HL-60 (cell line): ENCODE results near the gene BCL3.

Experiments
- DNase-seq, 2 experiments: peaks; one replicate each; pipeline ENCODE4 v3.0.0-alpha.2; 2010 to 2020; ENCODE audit warnings: low read depth in 1 of 2, low spot score in 1 of 2
- H3K27ac ChIP-seq: fragments of 250-450 bp; sonication (Bioruptor Pico); replicated peaks from 2 replicates; pipeline ENCODE4 v1.5.1; 2020; ENCODE audit warnings: mild to moderate bottlenecking, moderate library complexity
- H3K27me3 ChIP-seq: fragments of 250-450 bp; sonication (Bioruptor Pico); 2 replicates; pipeline ENCODE4 v1.5.1; 2021; ENCODE audit warnings: mild to moderate bottlenecking, moderate library complexity; ENCODE audit not compliant: insufficient read depth, poor library complexity, severe bottlenecking
- H3K4me3 ChIP-seq: replicated peaks from 2 replicates; pipeline ENCODE4 v1.5.1; 2011; ENCODE audit warnings: mild to moderate bottlenecking, control low read depth, low read length; ENCODE audit not compliant: insufficient read depth
- CTCF ChIP-seq: IDR thresholded peaks from one replicate; pipeline ENCODE4 v1.5.1; 2011; ENCODE audit warnings: low read length, control low read depth, inconsistent platforms; ENCODE audit not compliant: insufficient read depth
- GABPA ChIP-seq: IDR thresholded peaks from 2 replicates; pipeline ENCODE4 v1.6.1; 2012; ENCODE audit warnings: low read depth
- POLR2AphosphoS5 ChIP-seq: IDR thresholded peaks from 2 replicates; pipeline ENCODE4 v1.6.1; 2012; ENCODE audit warnings: low read depth
- REST ChIP-seq: IDR thresholded peaks from 2 replicates; pipeline ENCODE4 v1.6.1; 2012; ENCODE audit warnings: low read depth; ENCODE audit not compliant: insufficient replicate concordance
- SPI1 ChIP-seq: IDR thresholded peaks from 2 replicates; pipeline ENCODE4 v1.6.1; 2012; ENCODE audit warnings: low read depth, mild to moderate bottlenecking, borderline replicate concordance

Gene BCL3

GRCh38 chr19:44775676-44776240, 27.2 kb downstream of the BCL3 start:
- Histone ChIP-seq H3K27ac (no peak overlapping the region), H3K27me3 (no peaks in the 10 kb centered on the region), H3K4me3 (no peak overlapping the region)
- TF ChIP-seq REST = no peak
- no peak for TF ChIP-seq CTCF
- TF ChIP-seq POLR2AphosphoS5 = no peak
- TF ChIP-seq GABPA = no peak
- TF ChIP-seq SPI1 = no peak
- DNase-seq = no peak

- Histone ChIP-seq H3K27me3 (no peaks in the 10 kb centered on the region), H3K27ac (no peak overlapping the region), H3K4me3 (no peak overlapping the region)
- DNase-seq = no peak
- no peak for TF ChIP-seq REST
- no peak for TF ChIP-seq POLR2AphosphoS5
- no peak for TF ChIP-seq GABPA
- TF ChIP-seq SPI1 = no peak
- TF ChIP-seq CTCF = no peak
Observed at GRCh38 chr19:44776402-44777096, 28.0 kb downstream of the BCL3 start.

- H3K4me3 ChIP-seq = no peak within 1 kb of the TSS
- H3K27me3 ChIP-seq = no peaks in the 10 kb centered on the region
- no peak for DNase-seq
- no peak within 1 kb of the TSS for H3K27ac ChIP-seq
- no peak for TF ChIP-seq SPI1
- TF ChIP-seq CTCF = no peak
- TF ChIP-seq POLR2AphosphoS5 = no peak
- no peak for TF ChIP-seq REST
Observed at GRCh38 chr19:44777715-44778347, 29.3 kb downstream of the BCL3 start, which contains the start of gene CBLC. Gene CBLC (plus strand): TSS chr19:44777890. CDS start chr19:44777932, 42 bp downstream.
